ENCODE measurements around the gene GET3. TPM values are rescaled to one million over a fixed set of nuclear protein-coding genes. Genes with fewer than 3 reads are reported as not detected.

GET3 gene
- total RNA-seq, result 92.7 and 97.0 TPM in 2 replicates

GRCh38 chr19:12736995-12737834, at the start of gene GET3:
Gene GET3 (plus strand): TSS chr19:12737497. CDS start chr19:12737506, 9 bp downstream.

GRCh38 chr19:12696366-12697335, 40.6 kb upstream of the GET3 start, which contains the start of gene FBXW9:
Gene FBXW9 (minus strand): TSS chr19:12696631. CDS start chr19:12696581, 50 bp downstream.

GRCh38 chr19:12723641-12724426, 13.5 kb upstream of the GET3 start, which contains the start of gene TNPO2:
Gene TNPO2 (minus strand): TSS chr19:12723932. CDS start chr19:12720977, 2,955 bp downstream.

GRCh38 chr19:12751635-12752034, 14.3 kb downstream of the GET3 start, which contains the start of gene BEST2:
Gene BEST2 (plus strand): TSS chr19:12751791. CDS start chr19:12752593, 802 bp downstream.

GRCh38 chr19:12774588-12775555, 37.6 kb downstream of the GET3 start, which contains the start of gene HOOK2:
Gene HOOK2 (minus strand): TSS chr19:12775552. CDS start chr19:12775449, 103 bp downstream.

GRCh38 chr19:12791345-12792050, 54.2 kb downstream of the GET3 start, which contains the start of gene JUNB:
Gene JUNB (plus strand): TSS chr19:12791486. CDS start chr19:12791772, 286 bp downstream.

Small RNA genes within 50 kb of the gene (small RNA-seq; reads per million reads assigned to genes)
- gene MIR5684 (not detected), gene SNORD41 (22.7 reads per million, percentile 97 among the genes with 10 or more reads in this experiment)

Other genes with a start within 250 kb of the GET3 start
- gene ZNF564, start 186.0 kb upstream of the GET3 start, total RNA-seq, result 3.3 and 4.0 TPM in 2 replicates
- gene ZNF490, start 126.7 kb upstream of the GET3 start, total RNA-seq, result 6.1 and 7.3 TPM in 2 replicates
- 10.3 and 12.7 TPM in 2 replicates for gene ZNF791, start 126.6 kb upstream of the GET3 start, total RNA-seq
- 27.4 and 41.2 TPM in 2 replicates for gene MAN2B1, start 70.8 kb upstream of the GET3 start, total RNA-seq
- 5.9 and 6.3 TPM in 2 replicates for gene WDR83, start 70.7 kb upstream of the GET3 start, total RNA-seq
- 59.2 and 60.0 TPM in 2 replicates for gene DHPS, start 55.6 kb upstream of the GET3 start, total RNA-seq
- not detected in 2 replicates for gene GNG14, start 49.5 kb upstream of the GET3 start, total RNA-seq
- 18.2 and 23.5 TPM in 2 replicates for gene FBXW9, start 40.9 kb upstream of the GET3 start, total RNA-seq
- gene TNPO2, start 13.6 kb upstream of the GET3 start, total RNA-seq, result 43.0 and 54.0 TPM in 2 replicates
- gene TRIR, start 2.8 kb upstream of the GET3 start, total RNA-seq, result 131 and 163 TPM in 2 replicates
- not detected in 2 replicates for gene BEST2, start 14.3 kb downstream of the GET3 start, total RNA-seq
- 6.8 and 7.7 TPM in 2 replicates for gene HOOK2, start 38.1 kb downstream of the GET3 start, total RNA-seq
- gene JUNB, start 54.0 kb downstream of the GET3 start, total RNA-seq, result 53.4 and 101 TPM in 2 replicates
- 91.5 and 105 TPM in 2 replicates for gene PRDX2, start 64.3 kb downstream of the GET3 start, total RNA-seq
- gene THSD8, start 64.6 kb downstream of the GET3 start, total RNA-seq, result not detected in 2 replicates
- 33.6 and 41.9 TPM in 2 replicates for gene RNASEH2A, start 69.1 kb downstream of the GET3 start, total RNA-seq
- gene RTBDN, start 97.1 kb downstream of the GET3 start, total RNA-seq, result not detected in 2 replicates
- 0.20 TPM in 1 of 2 replicates, not detected in the other for gene MAST1, start 101.0 kb downstream of the GET3 start, total RNA-seq
- 13.5 and 14.0 TPM in 2 replicates for gene DNASE2, start 144.0 kb downstream of the GET3 start, total RNA-seq
- gene KLF1, start 149.7 kb downstream of the GET3 start, total RNA-seq, result 0.37 TPM in 1 of 2 replicates, not detected in the other
- 28.7 and 37.8 TPM in 2 replicates for gene GCDH, start 153.7 kb downstream of the GET3 start, total RNA-seq
- gene SYCE2, start 181.8 kb downstream of the GET3 start, total RNA-seq, result 0.20 and 0.73 TPM in 2 replicates
- gene FARSA, start 196.2 kb downstream of the GET3 start, total RNA-seq, result 73.5 and 89.5 TPM in 2 replicates
- 1,887 and 1,968 TPM in 2 replicates for gene CALR, start 201.1 kb downstream of the GET3 start, total RNA-seq
- 121 and 125 TPM in 2 replicates for gene RAD23A, start 208.4 kb downstream of the GET3 start, total RNA-seq
- 20.5 and 21.7 TPM in 2 replicates for gene GADD45GIP1, start 219.7 kb downstream of the GET3 start, total RNA-seq
- not detected in 2 replicates for gene DAND5, start 232.1 kb downstream of the GET3 start, total RNA-seq